HEK293 (cell line): Measurements from ENCODE around the gene PDCD4.

Experiments used
- GLI4 ChIP-seq: fragments of 450-650 bp; formaldehyde crosslinking; IDR thresholded peaks from 2 replicates; pipeline ENCODE4 v1.5.1; 2016; ENCODE audit warnings: missing biosample characterization, missing genetic modification characterization
- KLF16 ChIP-seq: fragments of 450-650 bp; formaldehyde crosslinking; IDR thresholded peaks from 2 replicates; pipeline ENCODE4 v1.5.1; 2017; ENCODE audit warnings: missing biosample characterization, missing genetic modification characterization
- MEIS1 ChIP-seq: sonication (generic); formaldehyde crosslinking; IDR thresholded peaks from 2 replicates; pipeline ENCODE4 v1.8.1; 2022; ENCODE audit warnings: missing genetic modification reagents, mild to moderate bottlenecking, borderline replicate concordance
- MZF1 ChIP-seq: fragments of 450-650 bp; formaldehyde crosslinking; IDR thresholded peaks from 2 replicates; pipeline ENCODE4 v1.5.1; 2017; ENCODE audit warnings: missing biosample characterization, missing genetic modification characterization, borderline replicate concordance
- OSR2 ChIP-seq: fragments of 450-650 bp; formaldehyde crosslinking; IDR thresholded peaks from 2 replicates; pipeline ENCODE4 v1.5.1; 2016; ENCODE audit warnings: missing biosample characterization, missing genetic modification characterization
- PRDM4 ChIP-seq: fragments of 450-650 bp; formaldehyde crosslinking; IDR thresholded peaks from 2 replicates; pipeline ENCODE4 v1.5.1; 2017; ENCODE audit warnings: missing biosample characterization, missing genetic modification characterization
- REPIN1 ChIP-seq: fragments of 450-650 bp; formaldehyde crosslinking; IDR thresholded peaks from 2 replicates; pipeline ENCODE4 v1.5.1; 2017; ENCODE audit warnings: missing biosample characterization, missing genetic modification characterization, low read depth
- SALL2 ChIP-seq: fragments of 450-650 bp; formaldehyde crosslinking; IDR thresholded peaks from 2 replicates; pipeline ENCODE4 v1.5.0; 2017; ENCODE audit warnings: missing biosample characterization, mild to moderate bottlenecking, missing genetic modification characterization, borderline replicate concordance
- SCRT1 ChIP-seq: fragments of 450-650 bp; formaldehyde crosslinking; IDR thresholded peaks from 2 replicates; pipeline ENCODE4 v1.5.1; 2016; ENCODE audit warnings: missing biosample characterization, missing genetic modification characterization, borderline replicate concordance
- SCRT2 ChIP-seq: fragments of 450-650 bp; formaldehyde crosslinking; IDR thresholded peaks from 2 replicates; pipeline ENCODE4 v1.5.1; 2016; ENCODE audit warnings: missing biosample characterization, missing genetic modification characterization
- SETDB1 ChIP-seq: IDR thresholded peaks from one replicate; pipeline ENCODE4 v1.6.1; 2017; ENCODE audit warnings: mild to moderate bottlenecking, low read length, moderate library complexity, mixed read lengths; ENCODE audit not compliant: insufficient read length
- SP2 ChIP-seq: fragments of 450-650 bp; formaldehyde crosslinking; IDR thresholded peaks from 2 replicates; pipeline ENCODE4 v1.5.1; 2016; ENCODE audit warnings: missing biosample characterization, missing genetic modification characterization
- SP3 ChIP-seq: fragments of 450-650 bp; formaldehyde crosslinking; IDR thresholded peaks from 2 replicates; pipeline ENCODE4 v1.5.1; 2016; ENCODE audit warnings: missing biosample characterization, missing genetic modification characterization
- SP7 ChIP-seq: fragments of 450-650 bp; formaldehyde crosslinking; IDR thresholded peaks from 2 replicates; pipeline ENCODE4 v1.5.1; 2016; ENCODE audit warnings: missing biosample characterization, missing genetic modification characterization
- WT1 ChIP-seq: fragments of 450-650 bp; formaldehyde crosslinking; IDR thresholded peaks from 2 replicates; pipeline ENCODE4 v1.5.1; 2016; ENCODE audit warnings: missing biosample characterization, missing genetic modification characterization
- ZBTB1 ChIP-seq: fragments of 450-650 bp; formaldehyde crosslinking; IDR thresholded peaks from 2 replicates; pipeline ENCODE4 v1.5.1; 2016; ENCODE audit warnings: missing biosample characterization, missing genetic modification characterization
- ZBTB7A ChIP-seq: fragments of 450-650 bp; formaldehyde crosslinking; IDR thresholded peaks from 2 replicates; pipeline ENCODE4 v1.5.1; 2016; ENCODE audit warnings: low read depth, missing biosample characterization, missing genetic modification characterization
- ZBTB8A ChIP-seq: fragments of 450-650 bp; formaldehyde crosslinking; IDR thresholded peaks from 2 replicates; pipeline ENCODE4 v1.5.1; 2016; ENCODE audit warnings: missing biosample characterization, missing genetic modification characterization
- ZFP41 ChIP-seq: fragments of 450-650 bp; formaldehyde crosslinking; IDR thresholded peaks from 2 replicates; pipeline ENCODE4 v1.5.1; 2016; ENCODE audit warnings: missing biosample characterization, missing genetic modification characterization, borderline replicate concordance
- ZNF112 ChIP-seq: fragments of 450-650 bp; formaldehyde crosslinking; IDR thresholded peaks from 2 replicates; pipeline ENCODE4 v1.5.0; 2017; ENCODE audit warnings: missing biosample characterization, missing genetic modification characterization
- ZNF140 ChIP-seq: fragments of 450-650 bp; formaldehyde crosslinking; IDR thresholded peaks from 2 replicates; pipeline ENCODE4 v1.5.1; 2016; ENCODE audit warnings: missing biosample characterization, missing genetic modification characterization
- ZNF155 ChIP-seq: fragments of 450-650 bp; formaldehyde crosslinking; IDR thresholded peaks from 2 replicates; pipeline ENCODE4 v1.5.1; 2016; ENCODE audit warnings: missing biosample characterization, missing genetic modification characterization
- ZNF239 ChIP-seq: fragments of 450-650 bp; formaldehyde crosslinking; IDR thresholded peaks from 2 replicates; pipeline ENCODE4 v1.5.1; 2016; ENCODE audit warnings: missing biosample characterization, missing genetic modification characterization
- ZNF24 ChIP-seq: fragments of 450-650 bp; formaldehyde crosslinking; IDR thresholded peaks from 2 replicates; pipeline ENCODE4 v1.5.1; 2016; ENCODE audit warnings: missing biosample characterization, missing genetic modification characterization
- ZNF488 ChIP-seq: fragments of 450-650 bp; formaldehyde crosslinking; IDR thresholded peaks from 2 replicates; pipeline ENCODE4 v1.5.1; 2016; ENCODE audit warnings: missing biosample characterization, missing genetic modification characterization
- ZNF510 ChIP-seq: fragments of 450-650 bp; formaldehyde crosslinking; IDR thresholded peaks from 2 replicates; pipeline ENCODE4 v1.5.1; 2018; ENCODE audit warnings: mild to moderate bottlenecking, missing genetic modification characterization, missing biosample characterization; ENCODE audit not compliant: insufficient replicate concordance
- ZNF529 ChIP-seq: fragments of 450-650 bp; formaldehyde crosslinking; IDR thresholded peaks from 2 replicates; pipeline ENCODE4 v1.5.1; 2017; ENCODE audit warnings: missing genetic modification characterization, missing biosample characterization; ENCODE audit not compliant: insufficient replicate concordance
- ZNF600 ChIP-seq: fragments of 450-650 bp; formaldehyde crosslinking; IDR thresholded peaks from 2 replicates; pipeline ENCODE4 v1.5.1; 2016; ENCODE audit warnings: missing biosample characterization, missing genetic modification characterization
- ZNF629 ChIP-seq: fragments of 450-650 bp; formaldehyde crosslinking; IDR thresholded peaks from 2 replicates; pipeline ENCODE4 v1.5.1; 2017; ENCODE audit warnings: missing biosample characterization, missing genetic modification characterization
- ZNF654 ChIP-seq: fragments of 450-650 bp; formaldehyde crosslinking; IDR thresholded peaks from 2 replicates; pipeline ENCODE4 v1.5.1; 2016; ENCODE audit warnings: low read depth, missing biosample characterization, missing genetic modification characterization
- ZNF677 ChIP-seq: fragments of 450-650 bp; IDR thresholded peaks from 2 replicates; pipeline ENCODE4 v1.5.0; 2018; ENCODE audit warnings: missing biosample characterization, mild to moderate bottlenecking, missing genetic modification characterization, moderate library complexity
- ZNF692 ChIP-seq: fragments of 450-650 bp; formaldehyde crosslinking; IDR thresholded peaks from 2 replicates; pipeline ENCODE4 v1.5.1; 2016; ENCODE audit warnings: missing biosample characterization, missing genetic modification characterization
- ZNF701 ChIP-seq: fragments of 450-650 bp; formaldehyde crosslinking; IDR thresholded peaks from 2 replicates; pipeline ENCODE4 v1.5.1; 2016; ENCODE audit warnings: missing biosample characterization, missing genetic modification characterization
- ZNF747 ChIP-seq: fragments of 450-650 bp; formaldehyde crosslinking; IDR thresholded peaks from 2 replicates; pipeline ENCODE4 v1.5.1; 2016; ENCODE audit warnings: missing biosample characterization, missing genetic modification characterization
- ZNF76 ChIP-seq: fragments of 450-650 bp; formaldehyde crosslinking; IDR thresholded peaks from 2 replicates; pipeline ENCODE4; 2016; ENCODE audit warnings: low read depth, missing biosample characterization, missing genetic modification characterization, borderline replicate concordance
- ZNF792 ChIP-seq: fragments of 450-650 bp; formaldehyde crosslinking; IDR thresholded peaks from 2 replicates; pipeline ENCODE4 v1.5.1; 2016; ENCODE audit warnings: missing biosample characterization, missing genetic modification characterization
- ZNF837 ChIP-seq: fragments of 450-650 bp; formaldehyde crosslinking; IDR thresholded peaks from 2 replicates; pipeline ENCODE4 v1.5.1; 2016; ENCODE audit warnings: missing biosample characterization, missing genetic modification characterization
- ZNF843 ChIP-seq: fragments of 450-650 bp; formaldehyde crosslinking; IDR thresholded peaks from 2 replicates; pipeline ENCODE4 v1.5.1; 2016; ENCODE audit warnings: missing biosample characterization, missing genetic modification characterization

Gene PDCD4

GRCh38 chr10:110919971-110920881 lies 48.5 kb downstream of the PDCD4 start (continued):
- TF ChIP-seq ZNF24 (tag by site-specific recombination) = no peak
- TF ChIP-seq SP2 (tag by site-specific recombination) = no peak
- TF ChIP-seq ZNF747 = no peak
- no peak for TF ChIP-seq ZFP41 (tag by site-specific recombination)
- TF ChIP-seq SP3 (tag by site-specific recombination) = no peak
- no peak for TF ChIP-seq ZNF792 (tag by site-specific recombination)
- no peak for TF ChIP-seq ZNF677
- no peak for TF ChIP-seq ZNF692 (tag by site-specific recombination)
- no peak for TF ChIP-seq KLF16 (tag by site-specific recombination)
- no peak for TF ChIP-seq ZNF654 (tag by site-specific recombination)
- TF ChIP-seq ZNF112 = no peak
- no peak for TF ChIP-seq OSR2
- TF ChIP-seq ZNF510 (tag by site-specific recombination) = no peak
- no peak for TF ChIP-seq ZNF140 (tag by site-specific recombination)
- TF ChIP-seq ZNF76 (tag by site-specific recombination) = peak; percentile 39; the same call in 1 of the 2 replicates
- TF ChIP-seq WT1 (tag by site-specific recombination) = no peak
- TF ChIP-seq ZNF488 (tag by site-specific recombination) = no peak
- TF ChIP-seq SCRT2 = peak; percentile 72
- no peak for TF ChIP-seq ZNF701
- no peak for TF ChIP-seq ZNF529
- no peak for TF ChIP-seq ZNF239 (tag by site-specific recombination)
- no peak; the same call in 1 of the 2 replicates for TF ChIP-seq PRDM4 (tag by site-specific recombination)
- TF ChIP-seq MZF1 (tag by site-specific recombination) = 0 out of 2 replicates have a peak, but pooled peaks have one; percentile 29
- peak; percentile 61; the same call in 1 of the 2 replicates for TF ChIP-seq SCRT1 (tag by site-specific recombination)
- peak; percentile 86 for TF ChIP-seq ZBTB8A
- TF ChIP-seq SETDB1 = no peak
- no peak for TF ChIP-seq ZBTB1
- TF ChIP-seq SP7 (tag by site-specific recombination) = 0 out of 2 replicates have a peak, but pooled peaks have one; percentile 27
- no peak for TF ChIP-seq REPIN1 (tag by site-specific recombination)
- peak; percentile 88 for TF ChIP-seq ZNF600 (tag by site-specific recombination)
- no peak for TF ChIP-seq ZNF155 (tag by site-specific recombination)
- TF ChIP-seq GLI4 = no peak
- TF ChIP-seq ZNF843 = no peak
- TF ChIP-seq ZNF837 (tag by site-specific recombination) = no peak
- no peak for TF ChIP-seq ZNF629 (tag by site-specific recombination)
- TF ChIP-seq SALL2 (tag by site-specific recombination) = no peak
- no peak for TF ChIP-seq MEIS1 (CRISPR knock-in tag)
- peak; percentile 60; the same call in 1 of the 2 replicates for TF ChIP-seq ZBTB7A (tag by site-specific recombination)
